CD4-positive, alpha-beta memory T cell (primary cell): Measurements from ENCODE around the gene RBMS3. TPM values are rescaled to one million over a fixed set of nuclear protein-coding genes. Genes with fewer than 3 reads are reported as not detected.

Source experiments
- CTCF ChIA-PET: fragments of 350-600 bp; sonication (Branson Sonifier 250); formaldehyde crosslinking; loops from one replicate; lab custom pipeline; 2021; ENCODE audit warnings: inconsistent platforms; ENCODE audit not compliant: partially characterized antibody; lab: Charles Lee
- POLR2A ChIA-PET: fragments of 350-600 bp; sonication (Branson Sonifier 250); formaldehyde crosslinking; loops from one replicate; lab custom pipeline; 2021; ENCODE audit not compliant: partially characterized antibody; lab: Charles Lee
- DNase-seq, 5 donors: peaks; one replicate each; pipeline versions ENCODE4 v3.0.0 to v3.0.0-alpha.2; 2020 to 2022; ENCODE audit warnings: mixed read lengths in 1 of 5
- H3K27ac ChIP-seq: one replicate; pipeline ENCODE4 v1.7.0; 2013; ENCODE audit warnings: low read depth, low read length
- H3K27me3 ChIP-seq: 2 replicates; pipeline ENCODE4 v1.7.0; 2013; ENCODE audit warnings: mild to moderate bottlenecking, low read length, moderate library complexity; ENCODE audit not compliant: insufficient read depth
- H3K36me3 ChIP-seq: 2 replicates; pipeline ENCODE4 v1.7.0; 2013; ENCODE audit warnings: mild to moderate bottlenecking, low read length, moderate library complexity; ENCODE audit not compliant: insufficient read depth
- H3K4me1 ChIP-seq: 2 replicates; pipeline ENCODE4 v1.7.0; 2013; ENCODE audit warnings: mild to moderate bottlenecking, low read length, moderate library complexity; ENCODE audit not compliant: insufficient read depth
- H3K4me3 ChIP-seq, 2 donors: one replicate each; pipeline ENCODE4 v1.7.0; 2013; ENCODE audit warnings: low read length in 2 of 2, mild to moderate bottlenecking in 1 of 2
- H3K9me3 ChIP-seq, 2 donors: one replicate each; pipeline ENCODE4 v1.7.0; 2013; ENCODE audit warnings: low read length in 2 of 2, control low read depth in 1 of 2; ENCODE audit not compliant: control insufficient read depth in 1 of 2
- H3K27ac Mint-ChIP-seq, 7 donors: one replicate each; pipeline ENCODE4 v1.8.0; 2020 to 2021; ENCODE audit warnings: mixed read lengths in 7 of 7, mild to moderate bottlenecking in 6 of 7, inconsistent platforms in 3 of 7, moderate library complexity in 3 of 7
- H3K27me3 Mint-ChIP-seq, 2 donors: one replicate each; pipeline ENCODE4 v1.8.0; 2020 to 2021; ENCODE audit warnings: mixed read lengths in 2 of 2
- H3K36me3 Mint-ChIP-seq, 2 donors: one replicate each; pipeline ENCODE4 v1.8.0; 2020 to 2021; ENCODE audit warnings: mixed read lengths in 2 of 2, inconsistent platforms in 1 of 2, mild to moderate bottlenecking in 1 of 2
- H3K4me1 Mint-ChIP-seq, 4 donors: one replicate each; pipeline ENCODE4 v1.8.0; 2020 to 2021; ENCODE audit warnings: mixed read lengths in 4 of 4, mild to moderate bottlenecking in 1 of 4
- H3K4me3 Mint-ChIP-seq, 8 donors: one replicate each; pipeline ENCODE4 v1.8.0; 2020 to 2021; ENCODE audit warnings: mixed read lengths in 8 of 8, mild to moderate bottlenecking in 7 of 8, moderate library complexity in 6 of 8, inconsistent platforms in 3 of 8
- H3K9me3 Mint-ChIP-seq, 8 donors: one replicate each; pipeline ENCODE4 v1.8.0; 2020 to 2021; ENCODE audit warnings: mixed read lengths in 8 of 8, mild to moderate bottlenecking in 5 of 8, inconsistent platforms in 3 of 8, moderate library complexity in 1 of 8
- intact Hi-C: fragments of 100-400 bp; cut with micrococcal nuclease; formaldehyde crosslinking; loops from one replicate; pipeline ENCODE4 v1.15.1; 2023
- polyA plus RNA-seq, 2 donors: library from polyadenylated mRNA; unstranded; fragments of 300-500 nt; fragmentation: Illumina TruSeq; gene quantifications; one replicate each; pipeline ENCODE4 v1.2.3, GENCODE V29; 2021
- total RNA-seq, 2 experiments: library from RNA; stranded (reverse); gene quantifications; one replicate each; pipeline ENCODE4 v1.2.3, GENCODE V29; 2021

Gene RBMS3
- total and polyA plus RNA-seq, 4 experiments from 2014 or later, result 0.70 to 1.6 (median 1.0) TPM; not detected in 1

GRCh38 chr3:29606416-29606815, 325.5 kb downstream of the RBMS3 start:
- DNase-seq, result no peak
- no peaks in the 10 kb centered on the region for H3K4me1 Mint-ChIP-seq
- H3K27me3 Mint-ChIP-seq, result no peaks in the 10 kb centered on the region
- no peak overlapping the region for H3K4me3 Mint-ChIP-seq
- H3K27ac Mint-ChIP-seq, result no peak overlapping the region
- Histone ChIP-seq H3K9me3 (no peaks in the 10 kb centered on the region), H3K27ac (no peak overlapping the region), H3K4me1 (no peaks in the 10 kb centered on the region), H3K27me3 (no peaks in the 10 kb centered on the region), H3K36me3 (no peaks in the 10 kb centered on the region), H3K4me3 (no peak overlapping the region)
- H3K9me3 Mint-ChIP-seq, result peaks cover 0 to 3% (median 0%) of the 10 kb centered on the region in 8 donors
- ChIA-PET CTCF (no interaction called here), POLR2A (no interaction called here)
- no peaks in the 10 kb centered on the region for H3K36me3 Mint-ChIP-seq
- intact Hi-C loops, result no loop called here

DNA sequence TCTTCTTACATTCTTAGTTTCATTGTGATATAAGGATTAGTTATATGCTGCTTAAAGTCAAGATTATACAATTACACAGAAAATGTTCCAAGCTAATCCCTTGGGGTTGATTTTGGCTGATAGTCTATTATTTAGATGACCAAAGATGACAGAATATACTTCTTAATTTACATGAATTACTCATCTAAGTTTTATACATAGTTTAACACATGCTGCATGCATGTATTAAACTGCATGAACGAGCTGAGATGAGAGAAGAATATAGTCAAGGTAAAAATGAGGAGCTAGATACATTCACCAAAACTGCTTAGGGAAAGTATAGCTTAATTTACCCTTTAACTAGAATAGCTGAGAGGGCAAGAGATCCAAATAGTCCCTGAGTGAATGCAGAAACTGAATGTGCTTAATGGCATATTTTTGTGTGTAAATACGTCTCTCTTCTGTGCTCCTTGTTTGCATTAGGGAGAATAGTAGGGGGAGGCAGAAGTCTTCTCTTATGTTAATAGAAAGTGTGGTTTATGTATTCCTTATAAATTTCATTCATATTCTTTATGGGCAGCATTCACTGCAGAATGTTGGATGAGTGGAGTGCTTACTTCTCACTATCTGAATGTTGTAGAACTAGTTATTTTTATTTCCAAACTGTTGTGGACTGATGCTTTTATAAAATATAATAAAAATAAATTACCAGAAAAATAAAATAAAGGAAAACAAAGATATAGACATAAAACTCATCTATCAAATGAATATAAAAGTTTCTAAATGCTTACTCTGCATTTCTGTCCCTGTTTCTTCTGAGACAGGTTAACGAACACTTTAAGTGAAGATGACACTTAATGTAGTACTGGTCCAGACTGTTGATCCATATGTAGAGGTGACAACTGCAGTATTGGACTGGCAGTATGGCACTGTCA, 327.8 kb downstream of the RBMS3 start:
- Mint-ChIP-seq H3K9me3 (no peaks in the 10 kb centered on the region), H3K36me3 (no peaks in the 10 kb centered on the region), H3K4me1 (no peaks in the 10 kb centered on the region), H3K27ac (no peak overlapping the region), H3K27me3 (no peaks in the 10 kb centered on the region), H3K4me3 (no peak overlapping the region)
- no peaks in the 10 kb centered on the region for H3K27me3 ChIP-seq
- no peak overlapping the region for H3K27ac ChIP-seq
- H3K9me3 ChIP-seq, result no peaks in the 10 kb centered on the region
- no peak overlapping the region for H3K4me3 ChIP-seq
- CTCF ChIA-PET, result no interaction called here
- no peaks in the 10 kb centered on the region for H3K36me3 ChIP-seq
- DNase-seq, result no peak
- intact Hi-C loops, result no loop called here
- H3K4me1 ChIP-seq, result no peaks in the 10 kb centered on the region
- POLR2A ChIA-PET, result no interaction called here

DNA sequence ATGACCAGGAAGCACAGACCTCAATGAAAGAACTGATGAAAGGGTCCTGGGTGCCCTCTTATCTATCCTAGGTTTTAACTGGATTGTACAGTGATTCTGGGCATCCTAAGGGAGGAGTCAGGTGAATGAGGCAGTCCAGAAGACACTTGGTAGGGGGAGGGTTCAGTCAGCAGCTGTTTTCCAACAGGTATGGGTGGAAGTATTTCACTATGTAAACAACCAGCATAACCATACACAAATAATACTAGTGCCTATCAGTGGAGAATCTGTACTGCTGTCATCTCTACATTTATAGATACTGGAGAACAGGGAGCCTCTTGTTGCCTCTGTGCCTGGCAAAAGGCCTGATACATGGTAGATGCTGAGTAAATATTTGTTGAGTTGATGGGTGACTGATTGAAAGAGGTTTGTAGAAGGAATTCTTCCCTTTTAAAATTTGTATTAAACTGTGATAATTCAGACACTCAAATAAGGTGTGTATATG, 328.5 kb downstream of the RBMS3 start:
- H3K27ac ChIP-seq, result no peak overlapping the region
- H3K9me3 ChIP-seq, result no peaks in the 10 kb centered on the region
- H3K36me3 Mint-ChIP-seq, result no peaks in the 10 kb centered on the region
- H3K4me1 Mint-ChIP-seq, result no peaks in the 10 kb centered on the region
- H3K4me3 Mint-ChIP-seq, result no peak overlapping the region
- intact Hi-C loops, result no loop called here
- ChIA-PET CTCF (no interaction called here), POLR2A (no interaction called here)
- no peaks in the 10 kb centered on the region for H3K36me3 ChIP-seq
- no peaks in the 10 kb centered on the region for H3K27me3 ChIP-seq
- H3K9me3 Mint-ChIP-seq, result peaks cover 0 to 3% (median 0%) of the 10 kb centered on the region in 8 donors
- no peaks in the 10 kb centered on the region for H3K27me3 Mint-ChIP-seq
- no peak for DNase-seq
- H3K4me3 ChIP-seq, result no peak overlapping the region
- H3K4me1 ChIP-seq, result no peaks in the 10 kb centered on the region
- no peak overlapping the region for H3K27ac Mint-ChIP-seq

GRCh38 chr3:29610781-29611180, 329.9 kb downstream of the RBMS3 start:
- DNase-seq, result no peak
- peaks cover 0 to 3% (median 0%) of the 10 kb centered on the region in 8 donors for H3K9me3 Mint-ChIP-seq
- intact Hi-C loops, result no loop called here
- H3K27me3 Mint-ChIP-seq, result no peaks in the 10 kb centered on the region
- no peak overlapping the region for H3K27ac Mint-ChIP-seq
- no peaks in the 10 kb centered on the region for H3K27me3 ChIP-seq
- no peaks in the 10 kb centered on the region for H3K4me1 ChIP-seq
- no peak overlapping the region for H3K4me3 ChIP-seq
- H3K36me3 Mint-ChIP-seq, result no peaks in the 10 kb centered on the region
- H3K36me3 ChIP-seq, result no peaks in the 10 kb centered on the region
- no peaks in the 10 kb centered on the region for H3K9me3 ChIP-seq
- ChIA-PET CTCF (no interaction called here), POLR2A (no interaction called here)
- no peaks in the 10 kb centered on the region for H3K4me1 Mint-ChIP-seq
- no peak overlapping the region for H3K27ac ChIP-seq
- no peak overlapping the region for H3K4me3 Mint-ChIP-seq

GRCh38 chr3:29611252-29611651, 330.4 kb downstream of the RBMS3 start:
- ChIA-PET CTCF (no interaction called here), POLR2A (no interaction called here)
- Histone ChIP-seq H3K27me3 (no peaks in the 10 kb centered on the region), H3K4me3 (no peak overlapping the region), H3K9me3 (no peaks in the 10 kb centered on the region), H3K36me3 (no peaks in the 10 kb centered on the region), H3K4me1 (no peaks in the 10 kb centered on the region), H3K27ac (no peak overlapping the region)
- Mint-ChIP-seq H3K27me3 (no peaks in the 10 kb centered on the region), H3K4me3 (no peak overlapping the region), H3K9me3 (peaks cover 0 to 4% (median 0%) of the 10 kb centered on the region in 8 donors), H3K4me1 (no peaks in the 10 kb centered on the region), H3K36me3 (no peaks in the 10 kb centered on the region), H3K27ac (no peak overlapping the region)
- intact Hi-C loops, result no loop called here
- DNase-seq, result no peak

GRCh38 chr3:29612536-29612935, 331.7 kb downstream of the RBMS3 start:
- H3K9me3 Mint-ChIP-seq, result peaks cover 0 to 4% (median 0%) of the 10 kb centered on the region in 8 donors
- H3K27ac ChIP-seq, result no peak overlapping the region
- no peaks in the 10 kb centered on the region for H3K4me1 Mint-ChIP-seq
- intact Hi-C loops, result no loop called here
- POLR2A ChIA-PET, result no interaction called here
- no peaks in the 10 kb centered on the region for H3K36me3 ChIP-seq
- no peak for DNase-seq
- CTCF ChIA-PET, result no interaction called here
- no peak overlapping the region for H3K4me3 Mint-ChIP-seq
- no peak overlapping the region for H3K27ac Mint-ChIP-seq
- H3K4me3 ChIP-seq, result no peak overlapping the region
- H3K9me3 ChIP-seq, result no peaks in the 10 kb centered on the region
- no peaks in the 10 kb centered on the region for H3K4me1 ChIP-seq
- H3K27me3 Mint-ChIP-seq, result no peaks in the 10 kb centered on the region
- no peaks in the 10 kb centered on the region for H3K36me3 Mint-ChIP-seq
- H3K27me3 ChIP-seq, result no peaks in the 10 kb centered on the region

- no peak overlapping the region for H3K27ac Mint-ChIP-seq
- ChIA-PET CTCF (no interaction called here), POLR2A (no interaction called here)
- Histone ChIP-seq H3K27ac (no peak overlapping the region), H3K36me3 (no peaks in the 10 kb centered on the region), H3K4me1 (no peaks in the 10 kb centered on the region), H3K27me3 (no peaks in the 10 kb centered on the region), H3K4me3 (no peak overlapping the region), H3K9me3 (no peaks in the 10 kb centered on the region)
- no peaks in the 10 kb centered on the region for H3K4me1 Mint-ChIP-seq
- no peaks in the 10 kb centered on the region for H3K36me3 Mint-ChIP-seq
- H3K9me3 Mint-ChIP-seq, result peaks cover 0 to 4% (median 0%) of the 10 kb centered on the region in 8 donors
- H3K27me3 Mint-ChIP-seq, result no peaks in the 10 kb centered on the region
- intact Hi-C loops, result no loop called here
- no peak for DNase-seq
- H3K4me3 Mint-ChIP-seq, result no peak overlapping the region
Measured at GRCh38 chr3:29614954-29615353, 334.1 kb downstream of the RBMS3 start.
